ENCODE measurements around the gene CSNK1G2.

- TF ChIP-seq CTCF (IDR thresholded peaks at IDR 0.05): no peak
- TF ChIP-seq POLR2A (IDR thresholded peaks at IDR 0.05): no peak
These were observed 22.0 kb upstream of the CSNK1G2 start for GRCh38 chr19:1918975-1919374.
